HUES6 (cell line): Measurements from ENCODE around the gene SUMO4.
"Not testable (repeated sequence)": the region's sequence is repeated elsewhere in the genome, so short reads cannot be mapped to it uniquely, and the experiment has no call there.

Experiments used
- H3K27ac ChIP-seq: 2 replicates; pipeline ENCODE4 v1.7.0; 2013; ENCODE audit warnings: low read depth, mild to moderate bottlenecking, low read length, inconsistent platforms
- H3K27me3 ChIP-seq: 2 replicates; pipeline ENCODE4 v1.6.1; 2013; ENCODE audit warnings: low read length; ENCODE audit not compliant: control insufficient read depth, insufficient read depth
- H3K36me3 ChIP-seq: 2 replicates; pipeline ENCODE4 v1.6.1; 2013; ENCODE audit warnings: low read length; ENCODE audit not compliant: control insufficient read depth, insufficient read depth
- H3K4me1 ChIP-seq: 2 replicates; pipeline ENCODE4 v1.6.1; 2013; ENCODE audit warnings: low read length; ENCODE audit not compliant: control insufficient read depth, insufficient read depth
- H3K4me3 ChIP-seq: 2 replicates; pipeline ENCODE4 v1.5.1; 2013; ENCODE audit warnings: low read depth, low read length
- H3K9ac ChIP-seq: one replicate; pipeline ENCODE4 v1.6.1; 2013; ENCODE audit warnings: mild to moderate bottlenecking, low read length
- H3K9me3 ChIP-seq: 2 replicates; pipeline ENCODE4 v1.6.1; 2013; ENCODE audit warnings: low read depth, low read length; ENCODE audit not compliant: control insufficient read depth, insufficient read depth

SUMO4 gene

GRCh38 chr6:149433881-149434280, 33.8 kb downstream of the SUMO4 start:
- no peaks in the 10 kb centered on the region for H3K4me1 ChIP-seq
- no peak overlapping the region for H3K9ac ChIP-seq
- H3K27me3 ChIP-seq = no peaks in the 10 kb centered on the region
- H3K9me3 ChIP-seq = no peaks in the 10 kb centered on the region
- H3K36me3 ChIP-seq = no peaks in the 10 kb centered on the region
- H3K27ac ChIP-seq = no peak overlapping the region
- no peak overlapping the region for H3K4me3 ChIP-seq

GRCh38 chr6:149435919-149436586, 36.0 kb downstream of the SUMO4 start:
- Histone ChIP-seq H3K4me1 (peaks cover 6% of the 10 kb centered on the region), H3K4me3 (no peak overlapping the region), H3K27ac (no peak overlapping the region), H3K9ac (no peak overlapping the region), H3K27me3 (no peaks in the 10 kb centered on the region), H3K36me3 (no peaks in the 10 kb centered on the region), H3K9me3 (no peaks in the 10 kb centered on the region)

GRCh38 chr6:149436647-149437046, 36.6 kb downstream of the SUMO4 start:
- Histone ChIP-seq H3K9me3 (no peaks in the 10 kb centered on the region), H3K4me1 (peaks cover 6% of the 10 kb centered on the region), H3K27me3 (no peaks in the 10 kb centered on the region), H3K36me3 (no peaks in the 10 kb centered on the region), H3K4me3 (no peak overlapping the region), H3K27ac (no peak overlapping the region), H3K9ac (no peak overlapping the region)

- Histone ChIP-seq H3K9ac (no peak overlapping the region), H3K4me3 (no peak overlapping the region), H3K27me3 (no peaks in the 10 kb centered on the region)
These were observed 37.1 kb downstream of the SUMO4 start for GRCh38 chr6:149437212-149437611.

GRCh38 chr6:149438855-149439254, 38.8 kb downstream of the SUMO4 start:
- Histone ChIP-seq H3K9ac (no peak overlapping the region), H3K9me3 (no peaks in the 10 kb centered on the region), H3K36me3 (no peaks in the 10 kb centered on the region), H3K4me3 (no peak overlapping the region), H3K4me1 (peaks cover 6% of the 10 kb centered on the region), H3K27me3 (no peaks in the 10 kb centered on the region), H3K27ac (no peak overlapping the region)

More at GRCh38 chr6:149437212-149437611, 37.1 kb downstream of the SUMO4 start:
- H3K9me3 ChIP-seq = no peaks in the 10 kb centered on the region
- H3K4me1 ChIP-seq = peaks cover 6% of the 10 kb centered on the region
- H3K36me3 ChIP-seq = no peaks in the 10 kb centered on the region
- H3K27ac ChIP-seq = no peak overlapping the region

- Histone ChIP-seq H3K9me3 (peaks cover 3% of the 10 kb centered on the region; the same call in 1 of the 2 replicates), H3K27ac (no peak overlapping the region), H3K4me3 (no peak overlapping the region), H3K4me1 (peaks cover 6% of the 10 kb centered on the region), H3K9ac (no peak overlapping the region), H3K27me3 (no peaks in the 10 kb centered on the region), H3K36me3 (no peaks in the 10 kb centered on the region)
These were observed 39.6 kb downstream of the SUMO4 start for GRCh38 chr6:149439626-149440025.

- H3K27ac ChIP-seq = no peak overlapping the region
- H3K36me3 ChIP-seq = no peaks in the 10 kb centered on the region
- H3K27me3 ChIP-seq = no peaks in the 10 kb centered on the region
- no peak overlapping the region for H3K9ac ChIP-seq
- H3K4me3 ChIP-seq = no peak overlapping the region
- peaks cover 6% of the 10 kb centered on the region for H3K4me1 ChIP-seq
- peaks cover 5% of the 10 kb centered on the region; the same call in 1 of the 2 replicates for H3K9me3 ChIP-seq
These were observed 40.9 kb downstream of the SUMO4 start for GRCh38 chr6:149440735-149441671.

- no peaks in the 10 kb centered on the region for H3K36me3 ChIP-seq
- H3K27me3 ChIP-seq = no peaks in the 10 kb centered on the region
- H3K4me1 ChIP-seq = peaks cover 6% of the 10 kb centered on the region
- H3K9me3 ChIP-seq = peaks cover 5% of the 10 kb centered on the region; the same call in 1 of the 2 replicates
- H3K27ac ChIP-seq = no peak overlapping the region
- no peak overlapping the region for H3K4me3 ChIP-seq
- H3K9ac ChIP-seq = no peak overlapping the region
These were observed 41.7 kb downstream of the SUMO4 start for GRCh38 chr6:149441740-149442139.

- Histone ChIP-seq H3K9me3 (peaks cover 5% of the 10 kb centered on the region; the same call in 1 of the 2 replicates), H3K27me3 (no peaks in the 10 kb centered on the region), H3K36me3 (no peaks in the 10 kb centered on the region), H3K9ac (no peak overlapping the region), H3K27ac (no peak overlapping the region), H3K4me1 (peaks cover 6% of the 10 kb centered on the region), H3K4me3 (no peak overlapping the region)
These were observed 43.5 kb downstream of the SUMO4 start for GRCh38 chr6:149443411-149444181.

- not testable (repeated sequence) for H3K4me3 ChIP-seq, H3K9ac ChIP-seq, H3K27me3 ChIP-seq, H3K27ac ChIP-seq, H3K36me3 ChIP-seq, H3K4me1 ChIP-seq, H3K9me3 ChIP-seq
These were observed 44.5 kb downstream of the SUMO4 start for GRCh38 chr6:149444360-149445094.
